C4-2B (cell line): Measurements from ENCODE around the gene ZNF142.
A peak's percentile ranks its signal among the peaks of the same experiment; 100 is the strongest.

Source experiments
- H3K27ac ChIP-seq: fragments of 450-650 bp; 2 replicates; pipeline ENCODE4 v1.5.1; 2017
- CTCF ChIP-seq: fragments of 450-650 bp; conservative IDR thresholded peaks from 2 replicates; pipeline ENCODE4 v1.5.1; 2017; ENCODE audit warnings: mild to moderate bottlenecking
- ZFX ChIP-seq: fragments of 450-650 bp; IDR thresholded peaks from 2 replicates; pipeline ENCODE4 v1.6.1; 2017

Gene ZNF142, protein sequence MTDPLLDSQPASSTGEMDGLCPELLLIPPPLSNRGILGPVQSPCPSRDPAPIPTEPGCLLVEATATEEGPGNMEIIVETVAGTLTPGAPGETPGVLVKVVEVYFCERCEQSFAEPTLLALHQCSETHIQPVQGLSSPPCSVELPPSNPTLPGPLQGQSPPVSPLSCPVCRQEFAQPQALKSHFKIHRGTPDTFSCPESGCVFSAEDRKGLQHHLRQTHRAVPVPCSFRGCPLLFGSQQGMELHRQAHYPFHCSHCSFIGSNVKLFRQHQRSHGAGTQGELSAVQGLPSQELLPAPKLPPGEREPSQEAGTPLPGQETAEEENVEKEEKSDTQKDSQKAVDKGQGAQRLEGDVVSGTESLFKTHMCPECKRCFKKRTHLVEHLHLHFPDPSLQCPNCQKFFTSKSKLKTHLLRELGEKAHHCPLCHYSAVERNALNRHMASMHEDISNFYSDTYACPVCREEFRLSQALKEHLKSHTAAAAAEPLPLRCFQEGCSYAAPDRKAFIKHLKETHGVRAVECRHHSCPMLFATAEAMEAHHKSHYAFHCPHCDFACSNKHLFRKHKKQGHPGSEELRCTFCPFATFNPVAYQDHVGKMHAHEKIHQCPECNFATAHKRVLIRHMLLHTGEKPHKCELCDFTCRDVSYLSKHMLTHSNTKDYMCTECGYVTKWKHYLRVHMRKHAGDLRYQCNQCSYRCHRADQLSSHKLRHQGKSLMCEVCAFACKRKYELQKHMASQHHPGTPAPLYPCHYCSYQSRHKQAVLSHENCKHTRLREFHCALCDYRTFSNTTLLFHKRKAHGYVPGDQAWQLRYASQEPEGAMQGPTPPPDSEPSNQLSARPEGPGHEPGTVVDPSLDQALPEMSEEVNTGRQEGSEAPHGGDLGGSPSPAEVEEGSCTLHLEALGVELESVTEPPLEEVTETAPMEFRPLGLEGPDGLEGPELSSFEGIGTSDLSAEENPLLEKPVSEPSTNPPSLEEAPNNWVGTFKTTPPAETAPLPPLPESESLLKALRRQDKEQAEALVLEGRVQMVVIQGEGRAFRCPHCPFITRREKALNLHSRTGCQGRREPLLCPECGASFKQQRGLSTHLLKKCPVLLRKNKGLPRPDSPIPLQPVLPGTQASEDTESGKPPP (N-terminal part only)

DNA sequence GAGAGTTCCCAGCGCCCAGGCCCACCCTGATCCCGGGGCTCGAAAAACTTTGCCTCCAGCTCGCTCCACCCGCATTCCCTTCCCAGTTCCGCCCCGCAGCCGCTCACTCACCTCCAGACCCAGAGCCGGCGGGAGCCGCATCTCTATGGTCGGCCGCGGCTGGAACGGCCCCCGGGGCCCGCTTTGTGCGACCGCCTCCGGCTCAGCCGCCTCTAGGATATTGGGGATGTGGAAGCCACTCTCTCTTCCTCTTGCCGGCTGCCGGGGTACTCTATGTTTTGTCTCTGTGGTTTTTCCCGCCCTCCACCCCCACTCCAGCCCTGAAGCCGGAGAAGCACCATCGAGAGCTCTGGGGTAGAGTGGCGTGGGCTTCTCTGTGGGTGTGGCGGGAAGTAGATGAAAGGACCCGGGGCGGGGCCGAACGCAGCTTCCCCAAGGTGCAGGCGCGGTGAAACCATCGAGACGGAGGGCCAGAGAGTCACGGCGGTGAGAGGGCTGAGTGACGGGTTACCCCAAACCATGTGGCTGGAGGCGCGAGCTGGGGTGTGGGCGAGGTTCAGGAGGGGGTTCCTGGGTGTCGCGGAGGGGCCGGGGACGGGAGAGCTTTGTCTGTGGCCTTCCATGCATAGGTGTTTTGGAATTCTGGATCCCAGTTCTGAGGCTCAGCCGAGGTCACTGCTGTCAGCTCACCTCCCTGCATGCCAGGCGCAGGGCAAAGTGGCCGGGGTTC lies at the start of gene ZNF142, which contains the start of gene BCS1L:
Gene ZNF142, minus strand, starts transcription at position 366 of the 730 bp plus-strand sequence. CDS start 3,194 bp downstream, outside the sequence.
Gene BCS1L, plus strand, starts transcription at position 426 of the 730 bp plus-strand sequence. CDS start 1,305 bp downstream, outside the sequence.
- H3K27ac ChIP-seq: peak within 1 kb of the TSS; percentile 82
- TF ChIP-seq ZFX: no peak; the same call in 1 of the 2 replicates
- TF ChIP-seq CTCF: no peak

DNA sequence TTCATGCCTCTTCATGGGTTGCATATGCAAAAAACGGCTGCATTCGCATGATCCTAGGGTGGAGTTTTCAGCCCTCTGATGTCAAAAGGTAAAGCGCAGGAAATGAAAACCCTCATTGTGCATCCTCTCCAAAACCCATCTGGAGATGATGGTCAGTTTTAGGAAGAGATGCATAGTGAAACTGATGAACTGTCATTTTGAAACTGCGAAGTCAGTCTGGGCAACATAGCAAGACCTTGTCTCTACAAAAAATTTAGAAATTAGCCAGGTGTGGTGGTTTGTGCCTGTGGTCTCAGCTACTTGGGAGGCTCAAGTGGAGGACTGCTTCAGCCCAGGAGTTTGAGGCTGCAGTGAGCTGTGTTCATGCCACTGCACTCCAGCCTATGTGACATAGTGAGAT lies 48.7 kb upstream of the ZNF142 start:
- no peak overlapping the region for H3K27ac ChIP-seq
- TF ChIP-seq CTCF: no peak
- no peak for TF ChIP-seq ZFX

DNA sequence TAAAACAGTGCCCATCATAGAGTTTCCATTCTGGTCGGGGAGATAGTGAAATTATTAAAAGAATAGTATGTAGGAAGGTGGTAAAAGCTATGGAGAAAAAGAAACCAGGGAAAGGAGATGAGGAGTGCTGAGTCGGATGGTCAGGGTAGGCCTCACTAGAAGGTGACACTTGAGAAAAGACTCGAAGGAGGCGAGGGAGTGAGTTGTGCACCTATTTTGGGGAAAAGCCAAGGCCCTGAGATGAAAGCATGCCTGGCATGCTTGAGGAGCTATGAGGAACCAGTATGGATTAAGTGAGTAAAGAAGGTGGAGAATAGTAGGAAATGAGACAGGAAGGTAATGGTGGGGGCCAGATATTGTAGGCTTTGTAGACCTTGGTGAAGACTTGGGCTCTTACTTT lies 43.9 kb upstream of the ZNF142 start:
- no peak overlapping the region for H3K27ac ChIP-seq
- no peak for TF ChIP-seq CTCF
- no peak for TF ChIP-seq ZFX

GRCh38 chr2:218701806-218702205 lies 42.4 kb upstream of the ZNF142 start:
- no peak for TF ChIP-seq ZFX
- no peak for TF ChIP-seq CTCF

GRCh38 chr2:218698885-218699284 lies 39.5 kb upstream of the ZNF142 start:
- no peak overlapping the region for H3K27ac ChIP-seq
- TF ChIP-seq ZFX: no peak
- no peak for TF ChIP-seq CTCF

More at GRCh38 chr2:218701806-218702205, 42.4 kb upstream of the ZNF142 start:
- H3K27ac ChIP-seq: no peak overlapping the region

DNA sequence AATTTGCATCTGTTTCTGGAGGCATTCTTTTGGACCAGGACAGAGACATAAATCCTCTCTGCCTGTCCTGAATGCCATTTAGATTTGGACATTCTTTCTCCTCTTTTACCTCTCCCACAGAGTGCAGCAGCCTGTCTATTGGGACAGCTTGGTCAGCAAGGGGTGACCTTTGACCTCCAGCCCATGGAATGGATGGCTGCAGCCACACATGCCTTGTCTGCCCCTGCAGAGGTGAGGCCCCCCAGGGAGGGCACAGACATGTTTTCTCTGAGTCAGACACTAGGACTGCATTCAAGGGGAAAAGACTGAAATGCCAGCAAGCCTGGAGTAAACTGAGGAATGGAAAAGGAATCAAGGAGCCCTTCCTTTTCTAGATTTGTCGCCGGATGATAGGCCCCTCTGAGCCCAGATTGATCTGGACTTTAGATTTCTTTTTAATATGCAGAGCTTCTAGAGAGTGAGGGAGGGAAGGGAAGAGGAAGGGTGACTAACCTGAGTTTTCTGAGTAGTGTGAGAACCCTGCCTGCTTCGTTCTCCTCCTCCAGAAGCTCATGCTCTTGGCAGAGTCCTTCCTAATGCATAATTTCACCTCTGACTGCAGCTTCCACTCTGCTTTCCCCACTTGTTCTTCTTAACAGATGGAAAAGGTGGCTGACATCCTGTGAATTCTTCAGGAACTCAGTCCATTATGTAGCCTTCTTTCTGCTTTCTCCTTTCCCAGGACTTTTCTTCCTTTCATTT lies 35.2 kb upstream of the ZNF142 start:
- TF ChIP-seq ZFX (no peak), CTCF (no peak)
- no peak overlapping the region for H3K27ac ChIP-seq
